HUES48 (cell line): ENCODE results near the gene NRDE2.
A peak's percentile ranks its signal among the peaks of the same experiment; 100 is the strongest.

Experiments
- H3K27ac ChIP-seq: one replicate; pipeline ENCODE4 v1.7.0; 2013; ENCODE audit warnings: low read depth, low read length, inconsistent platforms
- H3K27me3 ChIP-seq: 2 replicates; pipeline ENCODE4 v1.6.1; 2013; ENCODE audit warnings: mild to moderate bottlenecking, low read length; ENCODE audit not compliant: control insufficient read depth, insufficient read depth
- H3K36me3 ChIP-seq: 2 replicates; pipeline ENCODE4 v1.6.1; 2013; ENCODE audit warnings: low read length; ENCODE audit not compliant: control insufficient read depth, insufficient read depth
- H3K4me1 ChIP-seq: 2 replicates; pipeline ENCODE4 v1.6.1; 2013; ENCODE audit warnings: mild to moderate bottlenecking, low read length; ENCODE audit not compliant: control insufficient read depth, insufficient read depth
- H3K4me3 ChIP-seq: 2 replicates; pipeline ENCODE4 v1.5.1; 2013; ENCODE audit warnings: mild to moderate bottlenecking, low read depth, low read length
- H3K9ac ChIP-seq: 2 replicates; pipeline ENCODE4 v1.6.1; 2013; ENCODE audit warnings: mild to moderate bottlenecking, low read depth, low read length, moderate library complexity
- H3K9me3 ChIP-seq: 2 replicates; pipeline ENCODE4 v1.6.1; 2013; ENCODE audit warnings: low read length; ENCODE audit not compliant: control insufficient read depth, insufficient read depth

Gene NRDE2

GRCh38 chr14:90308561-90308960 is 23.2 kb downstream of the NRDE2 start:
- Histone ChIP-seq H3K36me3 (peaks cover 55% of the 10 kb centered on the region), H3K9me3 (no peaks in the 10 kb centered on the region), H3K27ac (no peak overlapping the region), H3K4me3 (no peak overlapping the region), H3K9ac (no peak overlapping the region), H3K4me1 (peaks cover 19% of the 10 kb centered on the region), H3K27me3 (no peaks in the 10 kb centered on the region)

- H3K27ac ChIP-seq = no peak overlapping the region
- H3K27me3 ChIP-seq = no peaks in the 10 kb centered on the region
- peaks cover 36% of the 10 kb centered on the region for H3K36me3 ChIP-seq
- H3K4me3 ChIP-seq = no peak overlapping the region
- no peaks in the 10 kb centered on the region for H3K9me3 ChIP-seq
- H3K4me1 ChIP-seq = peaks cover 39% of the 10 kb centered on the region
- no peak overlapping the region for H3K9ac ChIP-seq
Observed at GRCh38 chr14:90305176-90305601, 26.6 kb downstream of the NRDE2 start.

- peaks cover 40% of the 10 kb centered on the region for H3K36me3 ChIP-seq
- no peak overlapping the region for H3K4me3 ChIP-seq
- no peak overlapping the region for H3K9ac ChIP-seq
Observed at GRCh38 chr14:90304502-90304901, 27.2 kb downstream of the NRDE2 start.

GRCh38 chr14:90303473-90303872 is 28.3 kb downstream of the NRDE2 start:
- Histone ChIP-seq H3K27ac (peak overlapping the region; percentile 69), H3K9ac (no peak overlapping the region), H3K4me3 (peak overlapping the region; percentile 9; the same call in 1 of the 2 replicates), H3K9me3 (no peaks in the 10 kb centered on the region), H3K4me1 (peaks cover 39% of the 10 kb centered on the region), H3K27me3 (no peaks in the 10 kb centered on the region), H3K36me3 (peaks cover 39% of the 10 kb centered on the region)

More at GRCh38 chr14:90304502-90304901, 27.2 kb downstream of the NRDE2 start:
- Histone ChIP-seq H3K27ac (no peak overlapping the region), H3K27me3 (no peaks in the 10 kb centered on the region), H3K4me1 (peaks cover 39% of the 10 kb centered on the region), H3K9me3 (no peaks in the 10 kb centered on the region)

GRCh38 chr14:90302529-90303303 is 29.0 kb downstream of the NRDE2 start:
- Histone ChIP-seq H3K9me3 (no peaks in the 10 kb centered on the region), H3K36me3 (peaks cover 34% of the 10 kb centered on the region), H3K4me3 (peak overlapping the region; percentile 9; the same call in 1 of the 2 replicates), H3K27me3 (no peaks in the 10 kb centered on the region), H3K4me1 (peaks cover 39% of the 10 kb centered on the region), H3K27ac (peak overlapping the region; percentile 69), H3K9ac (no peak overlapping the region)

GRCh38 chr14:90301668-90302090 is 30.1 kb downstream of the NRDE2 start:
- H3K27ac ChIP-seq = peak overlapping the region; percentile 7

GRCh38 chr14:90301122-90301521 is 30.6 kb downstream of the NRDE2 start:
- H3K4me1 ChIP-seq = peaks cover 39% of the 10 kb centered on the region
- H3K27ac ChIP-seq = no peak overlapping the region
- no peak overlapping the region for H3K4me3 ChIP-seq
- peaks cover 44% of the 10 kb centered on the region for H3K36me3 ChIP-seq
- H3K27me3 ChIP-seq = no peaks in the 10 kb centered on the region
- no peaks in the 10 kb centered on the region for H3K9me3 ChIP-seq
- no peak overlapping the region for H3K9ac ChIP-seq

More at GRCh38 chr14:90301668-90302090, 30.1 kb downstream of the NRDE2 start:
- Histone ChIP-seq H3K9me3 (no peaks in the 10 kb centered on the region), H3K4me1 (peaks cover 39% of the 10 kb centered on the region), H3K4me3 (no peak overlapping the region), H3K36me3 (peaks cover 41% of the 10 kb centered on the region), H3K27me3 (no peaks in the 10 kb centered on the region), H3K9ac (no peak overlapping the region)

GRCh38 chr14:90300611-90301047 is 31.1 kb downstream of the NRDE2 start:
- Histone ChIP-seq H3K36me3 (peaks cover 45% of the 10 kb centered on the region), H3K27ac (no peak overlapping the region)

GRCh38 chr14:90299408-90299807 is 32.3 kb downstream of the NRDE2 start:
- peaks cover 53% of the 10 kb centered on the region for H3K36me3 ChIP-seq

More at GRCh38 chr14:90300611-90301047, 31.1 kb downstream of the NRDE2 start:
- Histone ChIP-seq H3K4me1 (peaks cover 37% of the 10 kb centered on the region), H3K9me3 (no peaks in the 10 kb centered on the region), H3K9ac (no peak overlapping the region), H3K4me3 (no peak overlapping the region), H3K27me3 (no peaks in the 10 kb centered on the region)

GRCh38 chr14:90297876-90298629 is 33.7 kb downstream of the NRDE2 start:
- Histone ChIP-seq H3K4me1 (peaks cover 15% of the 10 kb centered on the region), H3K27ac (no peak overlapping the region), H3K9ac (no peak overlapping the region), H3K4me3 (no peak overlapping the region), H3K27me3 (no peaks in the 10 kb centered on the region), H3K36me3 (peaks cover 46% of the 10 kb centered on the region), H3K9me3 (no peaks in the 10 kb centered on the region)

More at GRCh38 chr14:90299408-90299807, 32.3 kb downstream of the NRDE2 start:
- H3K27ac ChIP-seq = no peak overlapping the region
- no peaks in the 10 kb centered on the region for H3K9me3 ChIP-seq
- H3K4me1 ChIP-seq = peaks cover 27% of the 10 kb centered on the region
- no peak overlapping the region for H3K4me3 ChIP-seq
- no peaks in the 10 kb centered on the region for H3K27me3 ChIP-seq
- no peak overlapping the region for H3K9ac ChIP-seq

- Histone ChIP-seq H3K4me1 (0 out of 2 replicates have a peak, but pooled peaks cover under 1% of the 10 kb centered on the region), H3K36me3 (peaks cover 56% of the 10 kb centered on the region), H3K27me3 (no peaks in the 10 kb centered on the region), H3K27ac (no peak overlapping the region), H3K4me3 (no peak overlapping the region), H3K9ac (no peak overlapping the region), H3K9me3 (no peaks in the 10 kb centered on the region)
Observed at GRCh38 chr14:90296641-90297040, 35.1 kb downstream of the NRDE2 start.
